Caco-2 (cell line): ENCODE measurements around the gene ALDH1A1. TPM values are rescaled to one million over a fixed set of nuclear protein-coding genes. Genes with fewer than 3 reads are reported as not detected.

ENCODE experiments used
- BruUV-seq: library from RNA; stranded (reverse); fragments of 400-500 nt; replicated peaks from 2 replicates; lab custom pipeline; 2021; lab: Mats Ljungman, UMichigan
- CTCF ChIA-PET: fragments of 300-600 bp; sonication (Branson Sonifier 250); formaldehyde crosslinking; loops from one replicate; lab custom pipeline; 2022; ENCODE audit warnings: antibody characterized with exemption; lab: Charles Lee
- POLR2A ChIA-PET: fragments of 300-600 bp; sonication (Branson Sonifier 250); formaldehyde crosslinking; loops from one replicate; lab custom pipeline; 2022; ENCODE audit warnings: antibody characterized with exemption; lab: Charles Lee
- DNase-seq, 2 experiments: peaks; one replicate each; pipeline versions ENCODE4 v3.0.0 to v3.0.0-alpha.2; 2020 to 2022
- H3K27me3 ChIP-seq: replicated peaks from 2 replicates; pipeline ENCODE4 v1.6.0; 2011; ENCODE audit warnings: low read length; ENCODE audit not compliant: control insufficient read depth, insufficient read depth
- H3K36me3 ChIP-seq: 2 replicates; pipeline ENCODE4 v1.5.1; 2011; ENCODE audit warnings: low read length; ENCODE audit not compliant: control insufficient read depth, insufficient read depth
- H3K4me1 ChIP-seq: fragments of 250-450 bp; sonication (Bioruptor Pico); 2 replicates; pipeline ENCODE4 v1.5.1; 2020; ENCODE audit warnings: mild to moderate bottlenecking
- H3K4me3 ChIP-seq: 2 replicates; pipeline ENCODE4 v1.5.1; 2011; ENCODE audit warnings: low read depth, mild to moderate bottlenecking, control low read depth, low read length
- H3K9me3 ChIP-seq: fragments of 250-450 bp; sonication (Bioruptor Pico); 2 replicates; pipeline ENCODE4 v1.5.1; 2020; ENCODE audit warnings: mild to moderate bottlenecking, moderate library complexity
- H3K27ac Mint-ChIP-seq: one replicate; pipeline ENCODE4 v1.8.0; 2022; ENCODE audit warnings: mixed read lengths; ENCODE audit not compliant: unreplicated experiment
- H3K27me3 Mint-ChIP-seq: one replicate; pipeline ENCODE4 v1.8.0; 2022; ENCODE audit warnings: mixed read lengths; ENCODE audit not compliant: insufficient read depth, unreplicated experiment
- H3K36me3 Mint-ChIP-seq: one replicate; pipeline ENCODE4 v1.8.0; 2022; ENCODE audit warnings: mild to moderate bottlenecking, mixed read lengths; ENCODE audit not compliant: insufficient read depth, unreplicated experiment
- H3K4me1 Mint-ChIP-seq: one replicate; pipeline ENCODE4 v1.8.0; 2022; ENCODE audit warnings: low read depth, mixed read lengths; ENCODE audit not compliant: unreplicated experiment
- H3K4me3 Mint-ChIP-seq: one replicate; pipeline ENCODE4 v1.8.0; 2022; ENCODE audit warnings: mild to moderate bottlenecking, moderate library complexity, mixed read lengths; ENCODE audit not compliant: unreplicated experiment
- H3K9me3 Mint-ChIP-seq: one replicate; pipeline ENCODE4 v1.8.0; 2022; ENCODE audit warnings: mixed read lengths; ENCODE audit not compliant: unreplicated experiment
- CTCF ChIP-seq, 2 experiments: fragments of 200-600 bp in 1 of 2; IDR thresholded peaks; 1 replicate in 1 of 2; 2 replicates in 1 of 2; pipeline versions ENCODE4 v1.5.1 to v1.8.0; 2011 to 2022; ENCODE audit warnings: antibody characterized with exemption in 1 of 2, control low read depth in 1 of 2, inconsistent platforms in 1 of 2, low read depth in 1 of 2, low read length in 1 of 2, mild to moderate bottlenecking in 1 of 2, moderate library complexity in 1 of 2; ENCODE audit not compliant: insufficient read depth in 1 of 2, severe bottlenecking in 1 of 2, unreplicated experiment in 1 of 2
- intact Hi-C: fragments of 100-400 bp; cut with micrococcal nuclease; formaldehyde crosslinking; loops from one replicate; pipeline ENCODE4 v1.10.0; 2022; ENCODE audit not compliant: unreplicated experiment
- total RNA-seq: library from RNA; stranded (reverse); gene quantifications from 2 replicates; pipeline ENCODE4 v1.2.3, GENCODE V29; 2022

The ALDH1A1 gene
- total RNA-seq, 1 experiment from 2014 or later, result 119 TPM

GRCh38 chr9:72997387-72997995 is 44.6 kb upstream of the ALDH1A1 start:
- no peaks in the 10 kb centered on the region for H3K4me1 Mint-ChIP-seq
- H3K27ac Mint-ChIP-seq, result peak overlapping the region; percentile 74
- no peaks in the 10 kb centered on the region for H3K9me3 Mint-ChIP-seq
- no peaks in the 10 kb centered on the region for H3K27me3 Mint-ChIP-seq
- no peak for TF ChIP-seq CTCF (IDR thresholded peaks at IDR 0.05; ENCODE audit: insufficient read depth in 1 of 2, low read depth in 1 of 2, low read length in 1 of 2, severe bottlenecking in 1 of 2, unreplicated experiment in 1 of 2)
- ChIA-PET CTCF (no interaction called here), POLR2A (no interaction called here)
- intact Hi-C loops, result loop anchor here (1.0 kb wide), 1 partner anchor 14 kb away; no protein-coding TSS in a partner anchor
- DNase-seq, result peak; percentile 11 to 42
- Histone ChIP-seq H3K27me3 (no peaks in the 10 kb centered on the region), H3K4me1 (peaks cover 6% of the 10 kb centered on the region; the same call in 1 of the 2 replicates), H3K9me3 (no peaks in the 10 kb centered on the region), H3K36me3 (no peaks in the 10 kb centered on the region), H3K4me3 (no peak overlapping the region)
- H3K36me3 Mint-ChIP-seq, result no peaks in the 10 kb centered on the region
- BruUV-seq, result no TSS peak
- peak overlapping the region; percentile 69 for H3K4me3 Mint-ChIP-seq

GRCh38 chr9:72996684-72997314 is 43.9 kb upstream of the ALDH1A1 start:
- Histone ChIP-seq H3K36me3 (no peaks in the 10 kb centered on the region), H3K9me3 (no peaks in the 10 kb centered on the region), H3K4me3 (no peak overlapping the region), H3K27me3 (no peaks in the 10 kb centered on the region), H3K4me1 (peaks cover 6% of the 10 kb centered on the region; the same call in 1 of the 2 replicates)
- peak overlapping the region; percentile 74 for H3K27ac Mint-ChIP-seq
- no peaks in the 10 kb centered on the region for H3K36me3 Mint-ChIP-seq
- POLR2A ChIA-PET, result no interaction called here
- H3K4me3 Mint-ChIP-seq, result peak overlapping the region; percentile 69
- no peaks in the 10 kb centered on the region for H3K4me1 Mint-ChIP-seq
- no peaks in the 10 kb centered on the region for H3K9me3 Mint-ChIP-seq
- H3K27me3 Mint-ChIP-seq, result no peaks in the 10 kb centered on the region
- BruUV-seq, result no TSS peak
- DNase-seq, result no peak
- intact Hi-C loops, result loop anchor here (1.0 kb wide), 1 partner anchor 13 kb away; no protein-coding TSS in a partner anchor
- CTCF ChIA-PET, result no interaction called here
- no peak for TF ChIP-seq CTCF (IDR thresholded peaks at IDR 0.05; ENCODE audit: insufficient read depth in 1 of 2, low read depth in 1 of 2, low read length in 1 of 2, severe bottlenecking in 1 of 2, unreplicated experiment in 1 of 2)

- no TSS peak for BruUV-seq
- no peaks in the 10 kb centered on the region for H3K9me3 Mint-ChIP-seq
- no peaks in the 10 kb centered on the region for H3K36me3 Mint-ChIP-seq
- CTCF ChIA-PET, result no interaction called here
- no peaks in the 10 kb centered on the region for H3K4me1 Mint-ChIP-seq
- Histone ChIP-seq H3K4me1 (peaks cover 6% of the 10 kb centered on the region; the same call in 1 of the 2 replicates), H3K36me3 (no peaks in the 10 kb centered on the region), H3K4me3 (no peak overlapping the region), H3K9me3 (no peaks in the 10 kb centered on the region), H3K27me3 (no peaks in the 10 kb centered on the region)
- H3K27me3 Mint-ChIP-seq, result no peaks in the 10 kb centered on the region
- no peak for TF ChIP-seq CTCF (IDR thresholded peaks at IDR 0.05; ENCODE audit: insufficient read depth in 1 of 2, low read depth in 1 of 2, low read length in 1 of 2, severe bottlenecking in 1 of 2, unreplicated experiment in 1 of 2)
- H3K4me3 Mint-ChIP-seq, result no peak overlapping the region
- no peak overlapping the region for H3K27ac Mint-ChIP-seq
- POLR2A ChIA-PET, result no interaction called here
- no peak for DNase-seq
- intact Hi-C loops, result no loop called here
These were observed 43.3 kb upstream of the ALDH1A1 start for GRCh38 chr9:72996114-72996513.
